ENCODE data around the gene GAPT.

GAPT gene

DNA sequence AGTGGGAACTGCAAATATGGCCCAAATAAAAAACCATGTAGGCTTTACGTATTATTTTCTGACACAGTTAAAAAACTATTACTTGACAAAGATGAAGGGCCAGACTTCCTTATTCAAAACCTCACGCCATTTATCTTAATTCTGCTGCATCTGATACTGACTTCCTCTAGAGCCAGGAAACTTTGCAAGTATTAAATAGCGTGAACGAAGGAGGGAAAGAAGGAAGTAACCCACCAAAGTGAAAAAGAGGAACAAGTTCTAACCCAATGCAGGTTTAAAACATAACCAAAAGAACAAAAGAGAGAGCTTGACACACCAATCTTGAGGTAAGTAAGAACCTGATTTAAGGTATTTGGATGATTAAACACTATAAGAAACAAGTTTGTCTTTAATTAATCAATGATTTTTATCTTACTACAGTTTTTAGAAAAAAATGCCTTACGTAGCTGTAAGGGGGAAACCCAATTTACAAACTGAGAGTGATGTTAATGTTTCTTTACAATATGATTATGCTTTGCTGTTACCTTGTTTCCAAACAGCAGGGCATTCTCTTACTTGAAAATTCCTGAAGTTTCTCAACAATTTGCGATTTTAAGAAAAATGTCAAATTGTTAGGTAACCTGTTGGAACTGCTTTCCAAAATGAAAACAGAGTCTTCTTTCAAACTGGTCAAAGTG lies at the start of gene GAPT:
Gene GAPT, plus strand, starts transcription at position 220 of the 677 bp plus-strand sequence. CDS start 3,102 bp downstream, outside the sequence.
- no peak for DNase-seq (ENCODE audit: low read depth, low spot score)

DNA sequence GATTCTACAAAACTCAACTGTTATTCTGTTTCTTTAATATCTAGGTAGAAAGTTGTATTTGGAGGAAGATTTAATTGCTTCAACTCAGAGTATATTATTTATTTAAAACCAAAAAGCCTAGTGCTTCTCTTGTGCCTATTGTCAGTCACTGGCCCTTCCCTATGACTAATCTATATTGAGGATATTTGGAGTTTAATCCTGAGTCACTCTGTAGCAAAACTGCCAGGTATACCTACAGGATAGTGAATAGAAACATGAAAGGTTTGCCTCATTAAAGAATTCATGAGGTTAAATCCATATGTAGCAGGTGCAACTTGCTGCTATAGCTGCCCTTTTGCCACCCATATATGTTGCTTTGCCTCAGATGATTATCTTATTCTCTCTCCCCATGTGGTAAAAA lies 46.4 kb upstream of the GAPT start:
- DNase-seq (ENCODE audit: low read depth, low spot score) = peak; percentile 16

DNA sequence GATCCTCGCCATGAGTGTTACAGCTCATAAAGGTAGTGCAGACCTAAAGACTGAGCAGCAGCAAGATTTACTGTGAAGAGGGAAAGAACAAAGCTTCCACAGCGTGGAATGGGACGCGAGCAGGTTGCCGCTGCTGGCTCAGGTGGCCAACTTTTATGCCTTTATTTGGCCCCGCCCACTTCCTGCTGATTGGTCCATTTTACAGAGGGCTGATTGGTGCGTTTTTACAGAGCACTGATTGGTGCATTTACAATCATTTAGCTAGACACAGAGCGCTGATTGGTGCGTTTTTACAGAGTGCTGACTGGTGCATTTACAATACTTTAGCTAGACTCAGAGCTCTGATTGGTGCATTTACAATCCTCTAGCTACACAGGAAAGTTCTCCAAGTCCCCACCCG lies 45.2 kb upstream of the GAPT start:
- peak; percentile 47 for DNase-seq (ENCODE audit: low read depth, low spot score)

DNA sequence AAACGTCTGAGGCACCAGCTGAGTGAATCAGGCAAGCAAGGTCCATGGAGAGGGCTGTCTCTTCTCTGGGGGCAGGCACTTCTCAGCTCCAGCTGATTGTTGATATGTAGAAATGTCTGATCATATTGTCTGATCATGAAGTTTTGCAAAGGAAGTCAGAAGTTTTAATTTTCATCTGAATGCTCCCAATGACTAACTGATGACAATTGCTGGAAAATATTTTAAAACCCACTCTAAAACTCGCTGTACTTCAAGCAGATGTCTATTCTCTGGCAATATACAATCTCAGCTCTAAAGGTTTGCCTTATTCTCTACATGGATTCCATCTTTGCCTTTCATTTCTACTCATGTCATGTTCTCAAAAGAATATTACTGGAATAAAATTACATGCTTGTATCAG lies 44.0 kb upstream of the GAPT start:
- DNase-seq (ENCODE audit: low read depth, low spot score) = peak; percentile 46

- peak; percentile 52 for DNase-seq (ENCODE audit: low read depth, low spot score)
Observed at GRCh38 chr5:58450018-58450417, 41.2 kb upstream of the GAPT start.

GRCh38 chr5:58450811-58451629 lies 40.2 kb upstream of the GAPT start:
- DNase-seq (ENCODE audit: low read depth, low spot score) = peak; percentile 73

DNA sequence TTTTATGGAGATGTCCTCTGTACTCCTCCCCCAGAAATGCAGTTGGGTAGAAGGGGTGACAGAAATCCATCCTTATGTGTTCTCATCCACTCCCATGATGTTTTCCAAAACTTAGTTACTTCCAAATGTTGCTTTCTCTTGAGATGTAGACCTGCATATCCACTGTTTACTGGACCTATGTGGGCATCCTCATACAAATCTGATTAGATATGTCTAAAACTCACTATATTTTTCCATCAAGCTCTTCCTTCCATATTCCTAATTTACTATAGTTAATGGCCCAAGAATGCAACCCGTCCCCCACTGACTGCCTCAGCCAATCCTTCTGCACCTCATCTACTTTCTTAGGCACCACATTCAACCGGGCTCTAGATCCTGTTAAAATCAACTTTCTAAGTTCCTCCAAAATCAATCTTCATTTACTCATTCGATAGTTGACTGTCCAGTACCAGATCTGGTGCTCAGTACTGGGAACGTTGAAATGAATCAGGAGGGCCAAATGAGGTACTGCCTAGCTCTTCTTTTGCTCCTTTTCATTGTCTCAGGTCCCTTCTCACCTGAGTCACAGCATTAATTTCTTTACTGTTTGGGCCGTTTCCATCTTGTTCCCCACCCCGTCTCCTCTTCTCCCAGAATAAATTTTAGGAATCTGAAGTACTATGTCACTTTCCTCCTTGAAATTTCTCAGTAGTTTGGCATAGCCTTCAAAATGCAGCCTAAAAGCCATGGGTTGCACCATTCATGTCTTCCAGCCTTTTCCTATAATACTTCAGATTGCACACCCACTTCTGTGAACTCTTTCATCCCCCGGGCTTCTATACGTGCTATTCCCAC lies 39.3 kb upstream of the GAPT start:
- DNase-seq (ENCODE audit: low read depth, low spot score) = peak; percentile 65

- peak; percentile 57 for DNase-seq (ENCODE audit: low read depth, low spot score)
Observed at GRCh38 chr5:58452566-58453258, 38.5 kb upstream of the GAPT start.

DNA sequence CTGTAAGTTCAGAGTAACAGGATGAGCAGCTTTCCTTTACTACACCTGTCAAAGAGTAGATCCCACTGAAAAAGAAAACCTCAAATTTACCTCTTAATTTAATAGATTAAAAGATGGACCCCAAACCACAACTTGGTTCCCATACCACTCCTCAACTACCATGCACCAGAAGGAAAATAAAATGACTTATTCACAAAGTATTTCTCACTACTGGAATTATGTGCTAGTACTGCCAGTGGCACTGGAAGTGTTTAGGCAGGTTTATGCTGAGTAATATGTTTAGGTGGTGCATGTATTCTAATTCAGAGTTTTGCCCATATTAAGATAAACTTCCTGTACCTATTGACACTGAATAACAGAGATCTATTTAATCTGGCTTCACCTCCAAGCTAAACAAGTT lies 37.9 kb upstream of the GAPT start:
- peak; percentile 22 for DNase-seq (ENCODE audit: low read depth, low spot score)

DNA sequence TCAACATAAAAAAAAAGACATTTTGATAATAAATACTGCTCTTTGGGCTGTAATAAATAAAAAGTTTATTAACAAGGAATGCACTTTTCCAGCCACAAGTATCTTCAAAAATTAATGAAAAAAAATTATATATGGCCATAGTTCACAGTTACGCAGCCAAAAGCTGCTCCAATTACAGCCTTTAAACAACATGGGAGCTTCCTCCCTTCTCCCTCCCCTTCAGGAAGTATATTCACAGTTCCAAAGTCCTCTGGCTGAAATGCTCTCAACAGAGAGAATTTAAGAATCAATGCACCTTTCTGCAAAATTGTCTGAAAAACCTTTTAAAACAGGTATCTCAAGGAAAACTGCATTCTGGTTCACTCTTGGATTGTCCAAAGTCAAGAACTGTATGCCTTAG lies 37.2 kb upstream of the GAPT start:
- no peak for DNase-seq (ENCODE audit: low read depth, low spot score)

GRCh38 chr5:58455066-58455465 lies 36.2 kb upstream of the GAPT start:
- DNase-seq (ENCODE audit: low read depth, low spot score) = peak; percentile 48

- peak; percentile 42 for DNase-seq (ENCODE audit: low read depth, low spot score)
Observed at GRCh38 chr5:58455480-58455879, 35.8 kb upstream of the GAPT start.

- peak; percentile 43 for DNase-seq (ENCODE audit: low read depth, low spot score)
Observed at GRCh38 chr5:58456026-58456425, 35.2 kb upstream of the GAPT start.

- DNase-seq (ENCODE audit: low read depth, low spot score) = peak; percentile 39
Observed at GRCh38 chr5:58456486-58456885, 34.7 kb upstream of the GAPT start.

- peak; percentile 63 for DNase-seq (ENCODE audit: low read depth, low spot score)
Observed at GRCh38 chr5:58457050-58457449, 34.2 kb upstream of the GAPT start.

- DNase-seq (ENCODE audit: low read depth, low spot score) = peak; percentile 52
Observed at GRCh38 chr5:58458141-58458742, 33.0 kb upstream of the GAPT start.

DNA sequence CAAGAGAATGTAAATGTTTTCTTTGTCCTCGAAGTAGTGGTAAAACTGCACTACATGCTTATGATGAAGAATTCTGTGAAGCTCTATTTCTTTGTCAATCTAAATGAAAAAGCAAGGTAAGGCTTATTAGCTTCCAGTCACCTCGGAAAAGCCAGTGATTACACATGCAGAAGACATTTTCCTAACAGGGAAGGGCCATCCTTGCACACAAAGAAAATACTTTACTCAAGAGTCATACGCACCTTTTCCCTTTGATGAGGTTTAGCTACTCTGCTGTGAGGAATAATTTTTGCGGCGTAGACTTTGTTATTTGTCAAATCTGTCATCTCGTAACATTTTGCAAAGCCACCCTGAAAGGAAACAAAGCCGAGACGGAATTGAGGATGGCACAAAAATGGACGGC lies 32.5 kb upstream of the GAPT start:
- peak; percentile 65 for DNase-seq (ENCODE audit: low read depth, low spot score)

GRCh38 chr5:58459146-58460001 lies 31.9 kb upstream of the GAPT start:
- peak; percentile 73 for DNase-seq (ENCODE audit: low read depth, low spot score)

DNA sequence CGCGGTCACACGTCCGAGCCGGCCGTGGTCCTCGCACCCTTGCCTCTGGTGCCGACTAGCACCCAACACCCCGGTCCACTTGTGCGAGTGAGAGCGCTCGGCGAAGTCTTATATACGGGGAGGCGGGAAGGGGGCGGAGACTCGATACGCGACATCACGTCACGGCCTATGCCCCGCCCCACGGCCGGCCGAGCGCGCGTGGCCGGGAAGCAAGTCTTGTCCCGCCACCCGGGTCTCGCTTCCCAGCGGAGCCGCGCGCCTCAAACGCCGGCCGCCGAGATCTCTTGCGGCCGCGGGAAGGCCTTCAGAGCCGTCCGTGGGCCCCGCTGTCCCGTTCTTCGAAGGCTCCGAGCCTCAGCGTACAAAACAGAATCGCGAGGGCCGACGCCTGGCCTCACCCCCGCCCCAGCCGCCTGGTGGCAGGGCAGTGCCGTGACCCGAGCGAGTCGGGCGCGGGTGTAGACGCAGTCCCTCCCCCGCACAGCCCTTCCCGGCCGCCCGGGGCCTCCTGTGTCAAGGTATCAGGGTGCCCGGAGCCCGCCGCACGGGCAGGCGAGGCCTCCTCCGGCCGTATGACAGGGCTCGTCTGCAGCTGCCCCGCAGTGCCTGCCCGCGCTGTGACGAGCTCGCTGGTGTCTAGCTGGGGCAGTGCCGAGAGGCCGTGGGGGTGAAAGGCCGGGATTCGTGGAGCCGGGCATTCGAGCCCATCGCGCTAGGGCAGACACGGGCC lies 31.1 kb upstream of the GAPT start, which contains the start of gene PLK2:
Gene PLK2, minus strand, starts transcription at position 85 of the 730 bp plus-strand sequence. CDS start 127 bp downstream, outside the sequence.
- peak; percentile 98 for DNase-seq (ENCODE audit: low read depth, low spot score)

Data from astrocyte of the hippocampus (primary cell).